ENCODE data around the gene TSHZ3.

Gene TSHZ3

GRCh38 chr19:31257025-31257424, 92.2 kb downstream of the TSHZ3 start:
- Histone ChIP-seq H3K27me3 (ENCODE audit: low read depth, low read length) (no peaks in the 10 kb centered on the region), H3K36me3 (ENCODE audit: control insufficient read depth in 1 of 2, insufficient read depth in 2 of 2, low read length in 2 of 2) (no peaks in the 10 kb centered on the region), H3K4me3 (ENCODE audit: low read depth in 1 of 2, low read length in 2 of 2) (no peak overlapping the region), H3K4me1 (ENCODE audit: control insufficient read depth in 1 of 2, insufficient read depth in 2 of 2, low read length in 2 of 2) (peaks cover 0 to 16% of the 10 kb centered on the region in 2 donors), H3K27ac (ENCODE audit: low read length) (no peak overlapping the region), H3K9me3 (ENCODE audit: control insufficient read depth in 1 of 2, low read length in 2 of 2) (no peaks in the 10 kb centered on the region)

GRCh38 chr19:31256593-31256960, 92.7 kb downstream of the TSHZ3 start:
- no peak overlapping the region for H3K4me3 ChIP-seq (ENCODE audit: low read depth in 1 of 2, low read length in 2 of 2)
- no peaks in the 10 kb centered on the region for H3K27me3 ChIP-seq (ENCODE audit: low read depth, low read length)
- H3K9me3 ChIP-seq (ENCODE audit: control insufficient read depth in 1 of 2, low read length in 2 of 2) = no peaks in the 10 kb centered on the region
- H3K36me3 ChIP-seq (ENCODE audit: control insufficient read depth in 1 of 2, insufficient read depth in 2 of 2, low read length in 2 of 2) = no peaks in the 10 kb centered on the region
- H3K27ac ChIP-seq (ENCODE audit: low read length) = no peak overlapping the region
- H3K4me1 ChIP-seq (ENCODE audit: control insufficient read depth in 1 of 2, insufficient read depth in 2 of 2, low read length in 2 of 2) = peaks cover 0 to 11% of the 10 kb centered on the region in 2 donors

GRCh38 chr19:31255831-31256592, 93.2 kb downstream of the TSHZ3 start:
- no peaks in the 10 kb centered on the region for H3K36me3 ChIP-seq (ENCODE audit: control insufficient read depth in 1 of 2, insufficient read depth in 2 of 2, low read length in 2 of 2)
- peaks cover 0 to 6% of the 10 kb centered on the region in 2 donors for H3K4me1 ChIP-seq (ENCODE audit: control insufficient read depth in 1 of 2, insufficient read depth in 2 of 2, low read length in 2 of 2)
- no peaks in the 10 kb centered on the region for H3K27me3 ChIP-seq (ENCODE audit: low read depth, low read length)
- H3K4me3 ChIP-seq (ENCODE audit: low read depth in 1 of 2, low read length in 2 of 2) = no peak overlapping the region
- no peak overlapping the region for H3K27ac ChIP-seq (ENCODE audit: low read length)
- H3K9me3 ChIP-seq (ENCODE audit: control insufficient read depth in 1 of 2, low read length in 2 of 2) = no peaks in the 10 kb centered on the region

- no peak overlapping the region for H3K4me3 ChIP-seq (ENCODE audit: low read depth in 1 of 2, low read length in 2 of 2)
- H3K27ac ChIP-seq (ENCODE audit: low read length) = no peak overlapping the region
- no peaks in the 10 kb centered on the region for H3K4me1 ChIP-seq (ENCODE audit: control insufficient read depth in 1 of 2, insufficient read depth in 2 of 2, low read length in 2 of 2)
- no peaks in the 10 kb centered on the region for H3K27me3 ChIP-seq (ENCODE audit: low read depth, low read length)
- no peaks in the 10 kb centered on the region for H3K36me3 ChIP-seq (ENCODE audit: control insufficient read depth in 1 of 2, insufficient read depth in 2 of 2, low read length in 2 of 2)
- H3K9me3 ChIP-seq (ENCODE audit: control insufficient read depth in 1 of 2, low read length in 2 of 2) = no peaks in the 10 kb centered on the region
Measured at GRCh38 chr19:31255174-31255799, 93.9 kb downstream of the TSHZ3 start.

- H3K36me3 ChIP-seq (ENCODE audit: control insufficient read depth in 1 of 2, insufficient read depth in 2 of 2, low read length in 2 of 2) = no peaks in the 10 kb centered on the region
- H3K27ac ChIP-seq (ENCODE audit: low read length) = no peak overlapping the region
Measured at GRCh38 chr19:31254611-31255010, 94.6 kb downstream of the TSHZ3 start.

GRCh38 chr19:31254180-31254551, 95.1 kb downstream of the TSHZ3 start:
- H3K4me1 ChIP-seq (ENCODE audit: control insufficient read depth in 1 of 2, insufficient read depth in 2 of 2, low read length in 2 of 2) = no peaks in the 10 kb centered on the region

More at GRCh38 chr19:31254611-31255010, 94.6 kb downstream of the TSHZ3 start:
- H3K4me3 ChIP-seq (ENCODE audit: low read depth in 1 of 2, low read length in 2 of 2) = no peak overlapping the region
- H3K27me3 ChIP-seq (ENCODE audit: low read depth, low read length) = no peaks in the 10 kb centered on the region
- H3K9me3 ChIP-seq (ENCODE audit: control insufficient read depth in 1 of 2, low read length in 2 of 2) = no peaks in the 10 kb centered on the region
- no peaks in the 10 kb centered on the region for H3K4me1 ChIP-seq (ENCODE audit: control insufficient read depth in 1 of 2, insufficient read depth in 2 of 2, low read length in 2 of 2)

GRCh38 chr19:31253526-31254179, 95.6 kb downstream of the TSHZ3 start:
- H3K27ac ChIP-seq (ENCODE audit: low read length) = no peak overlapping the region
- H3K4me1 ChIP-seq (ENCODE audit: control insufficient read depth in 1 of 2, insufficient read depth in 2 of 2, low read length in 2 of 2) = no peaks in the 10 kb centered on the region
- H3K9me3 ChIP-seq (ENCODE audit: control insufficient read depth in 1 of 2, low read length in 2 of 2) = no peaks in the 10 kb centered on the region
- H3K36me3 ChIP-seq (ENCODE audit: control insufficient read depth in 1 of 2, insufficient read depth in 2 of 2, low read length in 2 of 2) = no peaks in the 10 kb centered on the region
- no peak overlapping the region for H3K4me3 ChIP-seq (ENCODE audit: low read depth in 1 of 2, low read length in 2 of 2)
- H3K27me3 ChIP-seq (ENCODE audit: low read depth, low read length) = no peaks in the 10 kb centered on the region

More at GRCh38 chr19:31254180-31254551, 95.1 kb downstream of the TSHZ3 start:
- Histone ChIP-seq H3K4me3 (ENCODE audit: low read depth in 1 of 2, low read length in 2 of 2) (no peak overlapping the region), H3K27ac (ENCODE audit: low read length) (no peak overlapping the region), H3K36me3 (ENCODE audit: control insufficient read depth in 1 of 2, insufficient read depth in 2 of 2, low read length in 2 of 2) (no peaks in the 10 kb centered on the region), H3K27me3 (ENCODE audit: low read depth, low read length) (no peaks in the 10 kb centered on the region), H3K9me3 (ENCODE audit: control insufficient read depth in 1 of 2, low read length in 2 of 2) (no peaks in the 10 kb centered on the region)

- Histone ChIP-seq H3K4me3 (ENCODE audit: low read depth in 1 of 2, low read length in 2 of 2) (no peak overlapping the region), H3K4me1 (ENCODE audit: control insufficient read depth in 1 of 2, insufficient read depth in 2 of 2, low read length in 2 of 2) (no peaks in the 10 kb centered on the region), H3K9me3 (ENCODE audit: control insufficient read depth in 1 of 2, low read length in 2 of 2) (no peaks in the 10 kb centered on the region), H3K27ac (ENCODE audit: low read length) (no peak overlapping the region), H3K27me3 (ENCODE audit: low read depth, low read length) (no peaks in the 10 kb centered on the region), H3K36me3 (ENCODE audit: control insufficient read depth in 1 of 2, insufficient read depth in 2 of 2, low read length in 2 of 2) (no peaks in the 10 kb centered on the region)
Measured at GRCh38 chr19:31252441-31252840, 96.8 kb downstream of the TSHZ3 start.

GRCh38 chr19:31249217-31249616, 100.0 kb downstream of the TSHZ3 start:
- Histone ChIP-seq H3K27ac (ENCODE audit: low read length) (no peak overlapping the region), H3K9me3 (ENCODE audit: control insufficient read depth in 1 of 2, low read length in 2 of 2) (no peaks in the 10 kb centered on the region), H3K36me3 (ENCODE audit: control insufficient read depth in 1 of 2, insufficient read depth in 2 of 2, low read length in 2 of 2) (no peaks in the 10 kb centered on the region), H3K27me3 (ENCODE audit: low read depth, low read length) (no peaks in the 10 kb centered on the region), H3K4me3 (ENCODE audit: low read depth in 1 of 2, low read length in 2 of 2) (no peak overlapping the region), H3K4me1 (ENCODE audit: control insufficient read depth in 1 of 2, insufficient read depth in 2 of 2, low read length in 2 of 2) (no peaks in the 10 kb centered on the region)

- H3K36me3 ChIP-seq (ENCODE audit: control insufficient read depth in 1 of 2, insufficient read depth in 2 of 2, low read length in 2 of 2) = no peaks in the 10 kb centered on the region
- H3K4me1 ChIP-seq (ENCODE audit: control insufficient read depth in 1 of 2, insufficient read depth in 2 of 2, low read length in 2 of 2) = no peaks in the 10 kb centered on the region
- no peak overlapping the region for H3K4me3 ChIP-seq (ENCODE audit: low read depth in 1 of 2, low read length in 2 of 2)
- H3K9me3 ChIP-seq (ENCODE audit: control insufficient read depth in 1 of 2, low read length in 2 of 2) = no peaks in the 10 kb centered on the region
- no peaks in the 10 kb centered on the region for H3K27me3 ChIP-seq (ENCODE audit: low read depth, low read length)
- no peak overlapping the region for H3K27ac ChIP-seq (ENCODE audit: low read length)
Measured at GRCh38 chr19:31235806-31236205, 113.4 kb downstream of the TSHZ3 start.

- H3K9me3 ChIP-seq (ENCODE audit: control insufficient read depth in 1 of 2, low read length in 2 of 2) = no peaks in the 10 kb centered on the region
- no peak overlapping the region for H3K27ac ChIP-seq (ENCODE audit: low read length)
- no peaks in the 10 kb centered on the region for H3K4me1 ChIP-seq (ENCODE audit: control insufficient read depth in 1 of 2, insufficient read depth in 2 of 2, low read length in 2 of 2)
- H3K27me3 ChIP-seq (ENCODE audit: low read depth, low read length) = no peaks in the 10 kb centered on the region
- no peaks in the 10 kb centered on the region for H3K36me3 ChIP-seq (ENCODE audit: control insufficient read depth in 1 of 2, insufficient read depth in 2 of 2, low read length in 2 of 2)
- no peak overlapping the region for H3K4me3 ChIP-seq (ENCODE audit: low read depth in 1 of 2, low read length in 2 of 2)
Measured at GRCh38 chr19:31233295-31233800, 115.9 kb downstream of the TSHZ3 start.

Measured in muscle layer of duodenum (tissue), 2 donors.